ENCODE results near the gene MFN1.

Gene MFN1

GRCh38 chr3:179322286-179323196 is 25.0 kb upstream of the MFN1 start, which contains the start of gene ZNF639:
TSS of gene ZNF639 (plus strand) at chr3:179323031. CDS start at chr3:179328294, 5,263 bp downstream.
- POLR2A ChIA-PET (ENCODE audit: low non-redundant PET), result no interaction called here
- DNase-seq (ENCODE audit: low spot score), result peak; percentile 79
- TF ChIP-seq, protein P1, sequence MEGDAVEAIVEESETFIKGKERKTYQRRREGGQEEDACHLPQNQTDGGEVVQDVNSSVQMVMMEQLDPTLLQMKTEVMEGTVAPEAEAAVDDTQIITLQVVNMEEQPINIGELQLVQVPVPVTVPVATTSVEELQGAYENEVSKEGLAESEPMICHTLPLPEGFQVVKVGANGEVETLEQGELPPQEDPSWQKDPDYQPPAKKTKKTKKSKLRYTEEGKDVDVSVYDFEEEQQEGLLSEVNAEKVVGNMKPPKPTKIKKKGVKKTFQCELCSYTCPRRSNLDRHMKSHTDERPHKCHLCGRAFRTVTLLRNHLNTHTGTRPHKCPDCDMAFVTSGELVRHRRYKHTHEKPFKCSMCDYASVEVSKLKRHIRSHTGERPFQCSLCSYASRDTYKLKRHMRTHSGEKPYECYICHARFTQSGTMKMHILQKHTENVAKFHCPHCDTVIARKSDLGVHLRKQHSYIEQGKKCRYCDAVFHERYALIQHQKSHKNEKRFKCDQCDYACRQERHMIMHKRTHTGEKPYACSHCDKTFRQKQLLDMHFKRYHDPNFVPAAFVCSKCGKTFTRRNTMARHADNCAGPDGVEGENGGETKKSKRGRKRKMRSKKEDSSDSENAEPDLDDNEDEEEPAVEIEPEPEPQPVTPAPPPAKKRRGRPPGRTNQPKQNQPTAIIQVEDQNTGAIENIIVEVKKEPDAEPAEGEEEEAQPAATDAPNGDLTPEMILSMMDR (conservative IDR thresholded peaks at IDR 0.05; ENCODE audit: low read depth), result peak; percentile 85
- CTCF ChIA-PET, result interaction anchor here (0.5 to 0.7 kb wide), 5 partner anchors 8 to 253 kb away, joined by 3 to 4 read pairs (median 3); no protein-coding TSS in a partner anchor
- H3K27ac ChIP-seq, result peak within 1 kb of the TSS; percentile 91

DNA sequence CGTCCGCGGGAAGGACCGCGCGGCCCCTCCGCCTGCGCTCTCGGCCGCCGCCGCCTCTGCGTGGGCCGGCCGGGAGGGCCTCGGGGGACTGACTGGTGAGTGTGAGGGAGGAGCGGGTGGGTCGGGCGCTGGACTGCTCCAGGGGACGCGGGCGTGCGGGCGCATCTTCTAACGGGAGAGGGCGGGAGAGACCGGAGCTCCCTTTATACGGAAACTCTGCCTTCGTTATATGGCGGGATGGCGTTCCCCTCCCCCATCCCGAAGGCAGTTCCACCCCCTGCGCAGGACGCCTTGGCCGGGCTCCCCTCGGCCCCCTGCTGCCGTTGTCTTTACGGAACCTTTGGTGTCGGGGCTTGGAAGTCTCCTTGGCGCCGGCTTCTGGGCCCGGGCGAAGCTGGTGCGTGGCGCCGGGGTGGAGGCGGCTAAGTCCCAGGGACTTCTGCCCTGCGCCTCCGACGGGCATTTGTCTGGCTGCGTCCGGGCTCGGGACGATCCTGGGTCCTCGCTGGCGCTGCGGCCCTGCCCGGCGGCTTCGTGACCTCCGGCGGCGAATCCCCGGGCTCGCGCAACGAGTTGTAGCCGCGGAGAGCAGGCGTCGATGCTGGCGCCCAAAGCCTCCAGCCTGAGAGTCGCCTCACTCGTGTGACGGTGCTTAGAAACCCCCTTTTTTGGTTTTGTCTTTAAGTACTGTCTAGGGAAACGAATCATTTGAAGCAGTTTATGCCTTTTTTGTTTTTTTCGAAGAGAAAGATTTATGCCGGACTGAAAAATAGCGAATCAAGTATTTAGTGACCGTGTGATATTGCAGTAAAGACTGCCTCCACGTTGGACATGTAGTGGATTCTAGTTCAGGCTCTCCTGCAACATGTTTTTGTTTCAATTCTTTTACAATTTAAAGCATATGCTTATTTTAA is 24.1 kb upstream of the MFN1 start:
- TF ChIP-seq, protein P1 (conservative IDR thresholded peaks at IDR 0.05; ENCODE audit: low read depth), result no peak
- DNase-seq (ENCODE audit: low spot score), result peak; percentile 68
- ChIA-PET CTCF (interaction anchor here (0.5 to 0.6 kb wide), 4 partner anchors 23 to 295 kb away, joined by 3 to 4 read pairs (median 3); no protein-coding TSS in a partner anchor), POLR2A (ENCODE audit: low non-redundant PET) (no interaction called here)
- H3K27ac ChIP-seq, result peak overlapping the region; percentile 91

DNA sequence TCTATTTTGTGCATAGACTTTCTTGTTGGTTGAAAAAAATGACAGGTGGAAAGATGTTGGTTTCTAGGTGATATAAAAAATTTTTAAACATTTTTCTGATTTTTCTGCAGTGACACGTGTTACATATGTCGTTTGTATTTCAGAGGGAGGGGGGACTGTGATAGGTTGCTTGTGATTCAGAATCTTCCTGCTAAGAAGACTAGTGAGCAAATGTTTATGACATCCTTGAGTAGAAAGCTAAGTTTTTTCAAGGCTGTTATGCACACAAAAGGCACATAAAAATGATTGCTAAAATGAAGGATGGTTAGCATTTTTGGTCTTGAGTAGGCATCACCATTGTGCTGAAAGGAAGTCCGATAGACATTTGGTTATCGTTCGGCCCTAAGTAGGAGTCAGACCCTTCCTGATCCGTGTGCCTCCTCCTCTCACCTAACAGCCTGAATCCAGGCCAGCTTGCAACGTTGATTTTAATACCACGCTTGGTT is 23.2 kb upstream of the MFN1 start:
- DNase-seq (ENCODE audit: low spot score), result peak; percentile 41
- TF ChIP-seq, protein P1 (conservative IDR thresholded peaks at IDR 0.05; ENCODE audit: low read depth), result no peak
- ChIA-PET POLR2A (ENCODE audit: low non-redundant PET) (no interaction called here), CTCF (no interaction called here)
- no peak overlapping the region for H3K27ac ChIP-seq

- no peak for DNase-seq (ENCODE audit: low spot score)
- no peak overlapping the region for H3K27ac ChIP-seq
- TF ChIP-seq, protein P1 (conservative IDR thresholded peaks at IDR 0.05; ENCODE audit: low read depth), result no peak
- POLR2A ChIA-PET (ENCODE audit: low non-redundant PET), result no interaction called here
- CTCF ChIA-PET, result interaction anchor here (0.7 kb wide), 1 partner anchor 9 kb away, joined by 3 read pairs; no protein-coding TSS in a partner anchor
Observed at GRCh38 chr3:179330438-179330837, 17.1 kb upstream of the MFN1 start.

- H3K27ac ChIP-seq, result no peak overlapping the region
- DNase-seq (ENCODE audit: low spot score), result no peak
- ChIA-PET POLR2A (ENCODE audit: low non-redundant PET) (no interaction called here), CTCF (no interaction called here)
- TF ChIP-seq, protein P1 (conservative IDR thresholded peaks at IDR 0.05; ENCODE audit: low read depth), result no peak
Observed at GRCh38 chr3:179332240-179332639, 15.3 kb upstream of the MFN1 start.

DNA sequence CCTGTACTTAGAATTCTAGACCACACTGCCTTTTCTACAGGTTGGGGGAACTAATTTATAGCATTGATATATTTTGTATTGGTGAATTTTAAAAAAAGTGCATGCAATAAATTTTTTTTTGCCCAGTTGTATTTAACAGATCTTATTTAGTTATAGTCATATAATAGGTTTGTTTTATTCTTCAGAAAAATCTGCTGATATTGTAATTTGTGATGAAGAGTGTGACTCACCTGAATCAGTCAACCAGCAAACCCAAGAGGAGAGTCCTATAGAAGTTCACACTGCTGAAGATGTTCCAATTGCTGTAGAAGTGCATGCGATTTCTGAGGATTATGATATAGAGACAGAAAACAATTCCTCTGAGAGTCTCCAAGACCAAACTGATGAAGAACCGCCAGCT is 14.4 kb upstream of the MFN1 start:
- CTCF ChIA-PET, result no interaction called here
- POLR2A ChIA-PET (ENCODE audit: low non-redundant PET), result no interaction called here
- H3K27ac ChIP-seq, result no peak overlapping the region
- TF ChIP-seq, protein P1 (conservative IDR thresholded peaks at IDR 0.05; ENCODE audit: low read depth), result no peak
- no peak for DNase-seq (ENCODE audit: low spot score)

All from RWPE1 (cell line).